Breast epithelium (tissue), 4 donors: ENCODE measurements around the gene FRMD3. TPM values are rescaled to one million over a fixed set of nuclear protein-coding genes. Genes with fewer than 3 reads are reported as not detected.

ENCODE experiments used
- DNase-seq, 2 donors: peaks; one replicate each; pipeline ENCODE4 v3.0.0-alpha.2; 2019; ENCODE audit warnings: low spot score in 2 of 2
- H3K27ac ChIP-seq, 2 donors: fragments of 200-600 bp; sonication (generic) in 1 of 2; one replicate each; pipeline ENCODE4 v1.5.1; 2016 to 2019; ENCODE audit warnings: mild to moderate bottlenecking in 1 of 2
- H3K27me3 ChIP-seq, 2 donors: fragments of 200-600 bp; sonication (generic) in 1 of 2; one replicate each; pipeline versions ENCODE4 v1.5.1 to v1.6.0; 2017 to 2019; ENCODE audit warnings: control low read depth in 1 of 2, mild to moderate bottlenecking in 1 of 2
- H3K36me3 ChIP-seq: fragments of 200-600 bp; one replicate; pipeline ENCODE4 v1.5.1; 2019
- H3K4me1 ChIP-seq, 2 donors: fragments of 200-600 bp; sonication (generic); one replicate each; pipeline ENCODE4 v1.5.1; 2016 to 2019; ENCODE audit warnings: control low read depth in 1 of 2
- H3K4me3 ChIP-seq, 3 donors: fragments of 200-600 bp; sonication (generic); 1 replicate in 2 of 3; 2 replicates in 1 of 3; pipeline ENCODE4 v1.5.1; 2016 to 2019; ENCODE audit warnings: mild to moderate bottlenecking in 3 of 3, moderate library complexity in 2 of 3
- H3K9me3 ChIP-seq, 2 donors: fragments of 200-600 bp; sonication (generic) in 1 of 2; one replicate each; pipeline ENCODE4 v1.5.1; 2016 to 2019; ENCODE audit warnings: control low read depth in 1 of 2
- CTCF ChIP-seq, 3 donors: fragments of 450-650 bp; IDR thresholded peaks; one replicate each; pipeline ENCODE4 v1.5.1; 2016 to 2017; ENCODE audit warnings: antibody characterized with exemption in 3 of 3, mild to moderate bottlenecking in 3 of 3, moderate library complexity in 3 of 3
- POLR2A ChIP-seq: fragments of 450-650 bp; IDR thresholded peaks from one replicate; pipeline ENCODE4 v1.6.1; 2016; ENCODE audit warnings: antibody characterized with exemption, mild to moderate bottlenecking, moderate library complexity
- POLR2AphosphoS5 ChIP-seq, 3 donors: sonication (generic); formaldehyde crosslinking; IDR thresholded peaks; one replicate each; pipeline ENCODE4 v1.6.1; 2017; ENCODE audit warnings: antibody characterized with exemption in 3 of 3
- intact Hi-C: fragments of 100-400 bp; cut with DNase I; formaldehyde crosslinking; loops from one replicate; pipeline ENCODE4 v1.15.1; 2023; ENCODE audit warnings: low total_unique reads
- total RNA-seq, 3 donors: library from RNA; depleted of rRNA; stranded (reverse); fragments of >200 nt; gene quantifications; one replicate each; pipeline ENCODE4 v1.1.0, GENCODE V29; 2016

Gene FRMD3
- total RNA-seq, 3 donors from 2014 or later, result 6.3 to 14.1 (median 14.1) TPM

GRCh38 chr9:83339435-83339834 is 198.8 kb downstream of the FRMD3 start:
- no peak for DNase-seq
- no peak overlapping the region for H3K4me3 ChIP-seq
- no peak overlapping the region for H3K27ac ChIP-seq
- no peaks in the 10 kb centered on the region for H3K36me3 ChIP-seq
- intact Hi-C loops, result no loop called here
- H3K9me3 ChIP-seq, result no peaks in the 10 kb centered on the region
- TF ChIP-seq CTCF (IDR thresholded peaks at IDR 0.05) (no peak), POLR2AphosphoS5 (IDR thresholded peaks at IDR 0.05) (no peak), POLR2A (no peak)
- no peaks in the 10 kb centered on the region for H3K27me3 ChIP-seq
- no peaks in the 10 kb centered on the region for H3K4me1 ChIP-seq

- no peak for DNase-seq
- H3K27me3 ChIP-seq, result no peaks in the 10 kb centered on the region
- H3K4me3 ChIP-seq, result no peak overlapping the region
- H3K27ac ChIP-seq, result no peak overlapping the region
- no peaks in the 10 kb centered on the region for H3K36me3 ChIP-seq
- no peaks in the 10 kb centered on the region for H3K9me3 ChIP-seq
- TF ChIP-seq POLR2A, result no peak
- TF ChIP-seq POLR2AphosphoS5 (IDR thresholded peaks at IDR 0.05), result no peak
- no peak for TF ChIP-seq CTCF (IDR thresholded peaks at IDR 0.05)
- intact Hi-C loops, result no loop called here
- H3K4me1 ChIP-seq, result no peaks in the 10 kb centered on the region
Measured at GRCh38 chr9:83336706-83337105, 201.5 kb downstream of the FRMD3 start.

GRCh38 chr9:83334320-83334719 is 203.9 kb downstream of the FRMD3 start:
- Histone ChIP-seq H3K36me3 (no peaks in the 10 kb centered on the region), H3K27ac (no peak overlapping the region), H3K4me1 (no peaks in the 10 kb centered on the region), H3K4me3 (no peak overlapping the region), H3K9me3 (no peaks in the 10 kb centered on the region), H3K27me3 (no peaks in the 10 kb centered on the region)
- peak; percentile 63 to 83 for DNase-seq
- intact Hi-C loops, result no loop called here
- TF ChIP-seq POLR2AphosphoS5 (IDR thresholded peaks at IDR 0.05), result peak in 1 of 3 donors; percentile 37
- no peak for TF ChIP-seq POLR2A
- TF ChIP-seq CTCF (IDR thresholded peaks at IDR 0.05), result peak; percentile 82 to 93 (median 84)

GRCh38 chr9:83330207-83331196 is 207.7 kb downstream of the FRMD3 start:
- no peaks in the 10 kb centered on the region for H3K4me1 ChIP-seq
- no peak overlapping the region for H3K27ac ChIP-seq
- H3K27me3 ChIP-seq, result no peaks in the 10 kb centered on the region
- DNase-seq, result no peak
- intact Hi-C loops, result no loop called here
- TF ChIP-seq CTCF (IDR thresholded peaks at IDR 0.05), result no peak
- no peak for TF ChIP-seq POLR2A
- no peak for TF ChIP-seq POLR2AphosphoS5 (IDR thresholded peaks at IDR 0.05)
- H3K9me3 ChIP-seq, result no peaks in the 10 kb centered on the region
- H3K36me3 ChIP-seq, result no peaks in the 10 kb centered on the region
- H3K4me3 ChIP-seq, result no peak overlapping the region
